ACC112 (cell line): ENCODE measurements around the gene RHOBTB1.

Source experiments
- H2AFZ ChIP-seq: fragments of 200-600 bp; sonication (generic); one replicate; pipeline ENCODE4 v1.6.0; 2017; ENCODE audit warnings: antibody characterized with exemption, low read length; ENCODE audit not compliant: unreplicated experiment
- H3K27ac ChIP-seq: fragments of 200-600 bp; sonication (generic); 2 replicates; pipeline ENCODE4 v1.5.1; 2014; ENCODE audit warnings: low read depth, mild to moderate bottlenecking, antibody characterized with exemption, low read length, moderate library complexity
- H3K27me3 ChIP-seq: fragments of 200-600 bp; sonication (generic); 2 replicates; pipeline ENCODE4 v1.6.1; 2014; ENCODE audit warnings: mild to moderate bottlenecking, antibody characterized with exemption, low read length, moderate library complexity, mixed read lengths; ENCODE audit not compliant: insufficient read depth
- H3K36me3 ChIP-seq: fragments of 200-600 bp; sonication (generic); 2 replicates; pipeline ENCODE4 v1.6.1; 2016; ENCODE audit warnings: mild to moderate bottlenecking, antibody characterized with exemption, low read length, moderate library complexity, mixed read lengths; ENCODE audit not compliant: insufficient read depth
- H3K4me1 ChIP-seq: fragments of 200-600 bp; sonication (generic); one replicate; pipeline ENCODE4 v1.6.1; 2016; ENCODE audit warnings: low read length, mixed read lengths; ENCODE audit not compliant: insufficient read depth, unreplicated experiment, control insufficient read depth
- H3K4me3 ChIP-seq: fragments of 200-600 bp; sonication (generic); 2 replicates; pipeline ENCODE4 v1.5.1; 2014; ENCODE audit warnings: mild to moderate bottlenecking, low read depth, low read length
- H3K79me2 ChIP-seq: fragments of 200-600 bp; sonication (generic); one replicate; pipeline ENCODE4 v1.6.0; 2016; ENCODE audit warnings: low read length; ENCODE audit not compliant: control insufficient read depth, unreplicated experiment, insufficient read depth

RHOBTB1 gene, protein sequence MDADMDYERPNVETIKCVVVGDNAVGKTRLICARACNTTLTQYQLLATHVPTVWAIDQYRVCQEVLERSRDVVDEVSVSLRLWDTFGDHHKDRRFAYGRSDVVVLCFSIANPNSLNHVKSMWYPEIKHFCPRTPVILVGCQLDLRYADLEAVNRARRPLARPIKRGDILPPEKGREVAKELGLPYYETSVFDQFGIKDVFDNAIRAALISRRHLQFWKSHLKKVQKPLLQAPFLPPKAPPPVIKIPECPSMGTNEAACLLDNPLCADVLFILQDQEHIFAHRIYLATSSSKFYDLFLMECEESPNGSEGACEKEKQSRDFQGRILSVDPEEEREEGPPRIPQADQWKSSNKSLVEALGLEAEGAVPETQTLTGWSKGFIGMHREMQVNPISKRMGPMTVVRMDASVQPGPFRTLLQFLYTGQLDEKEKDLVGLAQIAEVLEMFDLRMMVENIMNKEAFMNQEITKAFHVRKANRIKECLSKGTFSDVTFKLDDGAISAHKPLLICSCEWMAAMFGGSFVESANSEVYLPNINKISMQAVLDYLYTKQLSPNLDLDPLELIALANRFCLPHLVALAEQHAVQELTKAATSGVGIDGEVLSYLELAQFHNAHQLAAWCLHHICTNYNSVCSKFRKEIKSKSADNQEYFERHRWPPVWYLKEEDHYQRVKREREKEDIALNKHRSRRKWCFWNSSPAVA

GRCh38 chr10:60944058-60944909, at the start of gene RHOBTB1:
Gene RHOBTB1, minus strand, starts transcription at chr10:60944185. Its CDS starts 32,643 bp downstream, at chr10:60911542.
- Histone ChIP-seq H3K36me3 (no peaks in the 10 kb centered on the region), H3K27ac (peak within 1 kb of the TSS; percentile 89), H3K4me1 (peaks cover 12% of the 10 kb centered on the region), H3K27me3 (no peaks in the 10 kb centered on the region), H3K4me3 (peak within 1 kb of the TSS; percentile 90), H3K79me2 (peaks cover 7% of the 10 kb centered on the region), H2AFZ (peak within 1 kb of the TSS; percentile 52)

DNA sequence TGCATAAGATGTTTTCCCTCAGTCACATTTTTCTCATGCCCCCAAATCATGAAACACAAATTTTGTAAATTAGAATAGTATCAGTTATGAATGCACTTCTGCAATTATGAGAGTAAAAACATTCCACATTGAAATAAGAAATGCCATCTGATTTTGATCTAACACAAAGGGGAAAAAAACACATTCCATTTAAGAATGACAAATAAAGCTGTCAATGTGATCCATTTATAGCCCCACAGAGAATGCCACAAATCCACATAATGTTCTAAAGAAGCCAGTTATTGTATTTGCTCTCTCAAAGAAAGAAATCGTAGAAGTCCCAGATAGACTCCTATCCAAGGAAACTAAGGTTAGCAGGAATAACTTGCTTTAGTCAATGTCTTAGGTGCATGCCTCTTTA, 48.7 kb upstream of the RHOBTB1 start:
- Histone ChIP-seq H3K27me3 (no peaks in the 10 kb centered on the region), H3K4me1 (no peaks in the 10 kb centered on the region), H3K36me3 (no peaks in the 10 kb centered on the region), H2AFZ (no peak overlapping the region), H3K27ac (no peak overlapping the region), H3K4me3 (no peak overlapping the region), H3K79me2 (no peaks in the 10 kb centered on the region)

GRCh38 chr10:60990663-60991062, 46.7 kb upstream of the RHOBTB1 start:
- Histone ChIP-seq H3K36me3 (no peaks in the 10 kb centered on the region), H2AFZ (no peak overlapping the region), H3K4me3 (no peak overlapping the region), H3K79me2 (no peaks in the 10 kb centered on the region), H3K27ac (no peak overlapping the region), H3K27me3 (no peaks in the 10 kb centered on the region), H3K4me1 (no peaks in the 10 kb centered on the region)

DNA sequence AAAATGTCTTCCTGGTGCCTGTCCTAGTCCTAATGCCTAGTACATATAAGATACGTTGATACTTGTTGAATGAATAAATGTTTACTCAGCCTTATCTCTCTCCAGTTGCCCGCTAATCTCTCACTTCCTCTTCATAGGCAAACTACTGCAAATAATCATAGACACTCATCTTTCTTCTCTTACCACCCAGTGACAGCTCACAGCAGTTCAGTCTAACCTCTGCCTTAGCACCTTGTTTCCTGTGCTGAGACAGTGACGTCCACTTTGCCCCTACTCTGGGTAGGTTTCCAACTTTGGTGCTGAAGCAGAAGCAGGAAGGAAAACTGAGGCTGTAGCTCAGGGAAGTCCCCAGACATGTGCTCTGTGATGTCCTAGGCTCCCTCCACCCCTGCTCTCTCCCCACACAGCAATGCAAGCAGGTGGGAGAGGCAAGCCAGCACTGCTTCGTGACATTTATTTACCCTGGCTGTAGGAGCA, 45.5 kb upstream of the RHOBTB1 start:
- Histone ChIP-seq H3K36me3 (no peaks in the 10 kb centered on the region), H2AFZ (no peak overlapping the region), H3K4me3 (no peak overlapping the region), H3K27ac (no peak overlapping the region), H3K4me1 (no peaks in the 10 kb centered on the region), H3K27me3 (no peaks in the 10 kb centered on the region), H3K79me2 (no peaks in the 10 kb centered on the region)

DNA sequence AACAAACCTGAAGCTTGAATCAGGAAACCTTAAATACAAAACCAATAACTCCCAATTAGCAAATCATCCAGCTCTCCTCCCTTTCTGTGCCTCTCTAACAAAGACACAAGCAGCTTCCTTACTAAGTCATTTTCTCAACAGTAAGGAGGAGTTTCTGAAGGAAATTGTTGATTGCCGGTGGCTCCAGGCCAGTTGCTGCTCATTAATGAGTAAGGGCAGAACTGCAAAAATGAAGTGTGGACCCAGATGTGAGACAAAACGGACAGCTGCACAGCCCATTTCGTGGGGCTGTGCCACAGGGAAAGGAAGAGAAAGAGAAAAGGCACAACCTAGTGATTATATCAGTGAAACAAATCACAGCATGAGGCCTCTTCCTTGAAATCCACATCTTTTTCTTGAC, 42.8 kb upstream of the RHOBTB1 start:
- H2AFZ ChIP-seq: no peak overlapping the region
- H3K36me3 ChIP-seq: no peaks in the 10 kb centered on the region
- no peak overlapping the region for H3K4me3 ChIP-seq
- no peaks in the 10 kb centered on the region for H3K4me1 ChIP-seq
- H3K27ac ChIP-seq: no peak overlapping the region
- H3K27me3 ChIP-seq: no peaks in the 10 kb centered on the region
- H3K79me2 ChIP-seq: no peaks in the 10 kb centered on the region

DNA sequence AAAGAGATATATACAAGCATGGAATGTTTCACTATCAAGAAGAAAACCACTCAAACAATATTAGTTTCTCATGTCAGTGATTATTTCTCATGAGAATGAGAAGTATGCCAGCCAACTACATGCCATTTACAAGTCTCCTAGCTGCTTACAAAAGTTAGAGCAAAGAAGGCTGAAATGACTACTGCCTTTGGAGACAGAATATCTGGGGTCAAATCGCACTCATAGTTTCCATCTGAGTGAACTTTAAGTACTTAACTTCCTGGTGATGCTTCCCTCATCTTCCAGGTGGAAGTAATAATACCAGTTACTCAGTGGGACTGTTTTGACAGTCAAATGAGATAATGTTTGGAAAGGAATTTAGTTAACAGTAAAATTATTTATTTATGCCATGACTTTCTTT, 42.0 kb upstream of the RHOBTB1 start:
- H3K27ac ChIP-seq: no peak overlapping the region
- H2AFZ ChIP-seq: no peak overlapping the region
- H3K36me3 ChIP-seq: no peaks in the 10 kb centered on the region
- H3K27me3 ChIP-seq: no peaks in the 10 kb centered on the region
- no peak overlapping the region for H3K4me3 ChIP-seq
- no peaks in the 10 kb centered on the region for H3K79me2 ChIP-seq
- peaks cover 5% of the 10 kb centered on the region for H3K4me1 ChIP-seq

DNA sequence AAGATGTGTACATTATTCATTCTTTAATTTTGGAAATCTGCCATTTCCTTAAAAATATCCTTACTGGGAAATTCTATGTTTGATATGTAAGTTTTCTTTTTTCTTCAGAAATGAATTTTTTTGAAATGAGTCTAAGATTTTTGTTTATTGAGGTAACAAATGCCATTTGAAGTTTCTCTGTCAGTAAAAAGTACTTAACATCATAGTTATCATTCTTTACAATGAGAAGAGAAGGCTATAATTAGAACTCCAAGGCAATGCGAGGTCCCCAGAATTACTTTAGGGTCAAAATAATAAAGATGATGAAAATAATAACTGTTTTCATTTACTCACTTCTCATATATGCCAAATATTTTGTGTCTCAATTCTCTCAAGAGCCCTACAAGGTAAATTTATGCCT, 37.0 kb upstream of the RHOBTB1 start:
- no peak overlapping the region for H3K27ac ChIP-seq
- H3K4me1 ChIP-seq: peaks cover 35% of the 10 kb centered on the region
- no peaks in the 10 kb centered on the region for H3K27me3 ChIP-seq
- H3K79me2 ChIP-seq: no peaks in the 10 kb centered on the region
- H3K4me3 ChIP-seq: no peak overlapping the region
- no peak overlapping the region for H2AFZ ChIP-seq
- H3K36me3 ChIP-seq: no peaks in the 10 kb centered on the region

- peaks cover 48% of the 10 kb centered on the region for H3K4me1 ChIP-seq
- no peaks in the 10 kb centered on the region for H3K27me3 ChIP-seq
- no peak overlapping the region for H3K27ac ChIP-seq
- H3K4me3 ChIP-seq: no peak overlapping the region
- no peak overlapping the region for H2AFZ ChIP-seq
- H3K79me2 ChIP-seq: no peaks in the 10 kb centered on the region
- H3K36me3 ChIP-seq: no peaks in the 10 kb centered on the region
Measured at GRCh38 chr10:60979667-60980104, 35.7 kb upstream of the RHOBTB1 start.

- H2AFZ ChIP-seq: no peak overlapping the region
- no peak overlapping the region for H3K27ac ChIP-seq
- peaks cover 58% of the 10 kb centered on the region for H3K4me1 ChIP-seq
- H3K36me3 ChIP-seq: no peaks in the 10 kb centered on the region
- no peaks in the 10 kb centered on the region for H3K27me3 ChIP-seq
- no peak overlapping the region for H3K4me3 ChIP-seq
- H3K79me2 ChIP-seq: no peaks in the 10 kb centered on the region
Measured at GRCh38 chr10:60978287-60979115, 34.5 kb upstream of the RHOBTB1 start.
